Panc1 (cell line): ENCODE measurements around the gene FOS.

Experiments used
- CTCF ChIP-seq: fragments of 450-650 bp; IDR thresholded peaks from 2 replicates; pipeline ENCODE4 v1.5.1; 2017; ENCODE audit warnings: mild to moderate bottlenecking
- POLR2AphosphoS5 ChIP-seq: IDR thresholded peaks from 2 replicates; pipeline ENCODE4 v1.6.1; 2012; ENCODE audit warnings: mild to moderate bottlenecking, low read depth, low read length, moderate library complexity
- REST ChIP-seq, 2 experiments: IDR thresholded peaks; 2 replicates each; pipeline ENCODE4 v1.6.1; 2011 to 2012; ENCODE audit warnings: low read depth in 2 of 2, control low read depth in 1 of 2, low read length in 1 of 2, mild to moderate bottlenecking in 1 of 2, moderate library complexity in 1 of 2; ENCODE audit not compliant: insufficient read depth in 1 of 2
- SIN3A ChIP-seq: IDR thresholded peaks from 2 replicates; pipeline ENCODE4 v1.6.1; 2012; ENCODE audit warnings: low read depth, mild to moderate bottlenecking, low read length, moderate library complexity, borderline replicate concordance; ENCODE audit not compliant: insufficient read depth
- TCF7L2 ChIP-seq: IDR thresholded peaks from 2 replicates; pipeline ENCODE4 v1.6.1; 2011; ENCODE audit warnings: mild to moderate bottlenecking, low read depth, low read length, inconsistent platforms

DNA sequence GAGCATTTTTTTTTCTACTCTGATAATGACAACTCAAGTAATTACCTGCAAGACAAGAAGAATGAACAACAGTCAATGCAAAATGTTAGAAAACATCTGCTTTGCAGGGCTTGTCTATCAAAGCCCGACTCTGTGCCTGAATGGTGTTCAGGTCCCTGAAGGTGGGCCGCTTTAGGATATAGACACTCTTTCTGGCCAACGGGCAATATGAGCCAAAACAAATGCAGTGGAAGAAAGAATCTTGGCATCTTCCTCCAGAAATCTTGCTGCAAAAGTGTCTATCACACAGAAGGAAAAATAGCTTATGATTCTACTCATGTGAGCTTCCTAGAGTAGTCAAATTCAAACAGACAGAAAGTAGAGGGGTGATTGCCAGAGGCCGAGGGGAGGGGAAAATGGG lies 32.7 kb downstream of the FOS start:
- TF ChIP-seq POLR2AphosphoS5 (no peak), CTCF (no peak), REST (IDR thresholded peaks at IDR 0.05; ENCODE audit: insufficient read depth in 1 of 2, low read depth in 2 of 2, low read length in 1 of 2) (no peak), SIN3A (no peak), TCF7L2 (no peak)
